ENCODE results near the gene PELO.

The PELO gene

GRCh38 chr5:52834320-52834719, 46.6 kb downstream of the PELO start:
- DNase-seq = no peak

GRCh38 chr5:52837068-52837467, 49.4 kb downstream of the PELO start:
- DNase-seq = no peak

Data from activated CD4-positive, alpha-beta T cell treated with anti-CD3 and anti-CD28 coated beads, Interleukin-10, Interleukin-2, amounts not matched to agents 100 ng/mL and 50 ng/mL, durations not matched to agents 16 hours and 8 hours (primary cell).